H1 (cell line): Measurements from ENCODE around the gene OOSP4A. TPM values are rescaled to one million over a fixed set of nuclear protein-coding genes. Genes with fewer than 3 reads are reported as not detected.

ENCODE experiments used
- CTCF ChIA-PET: fragments of 300-600 bp; sonication (Branson Sonifier 250); formaldehyde crosslinking; loops from one replicate; lab custom pipeline; 2021; ENCODE audit not compliant: partially characterized antibody; lab: Charles Lee
- POLR2A ChIA-PET: fragments of 300-600 bp; sonication (Branson Sonifier 250); formaldehyde crosslinking; loops from one replicate; lab custom pipeline; 2021; ENCODE audit warnings: inconsistent platforms; ENCODE audit not compliant: partially characterized antibody; lab: Charles Lee
- DNase-seq, 2 experiments: peaks; one replicate each; pipeline versions ENCODE4 v3.0.0 to v3.0.0-alpha.2; 2010 to 2022; ENCODE audit warnings: low spot score in 2 of 2, low read depth in 1 of 2, mixed read lengths in 1 of 2
- FAIRE-seq: peaks from 2 replicates; lab custom pipeline; 2011; peaks lifted over from hg19 to GRCh38; lab: Jason Lieb, UNC
- H2AFZ ChIP-seq: 2 replicates; pipeline ENCODE4 v1.8.1; 2012; ENCODE audit warnings: low read length, inconsistent platforms
- H2AK5ac ChIP-seq: 2 replicates; pipeline ENCODE4 v1.6.1; 2013; ENCODE audit warnings: low read depth, low read length
- H2BK120ac ChIP-seq: replicated peaks from 2 replicates; pipeline ENCODE3; 2013; ENCODE audit warnings: low read depth, low read length, inconsistent platforms
- H2BK12ac ChIP-seq: 2 replicates; pipeline ENCODE4 v1.6.1; 2013; ENCODE audit warnings: low read depth, low read length
- H2BK15ac ChIP-seq: 2 replicates; pipeline ENCODE4 v1.6.1; 2013; ENCODE audit warnings: low read length
- H2BK20ac ChIP-seq: 2 replicates; pipeline ENCODE4 v1.6.1; 2013; ENCODE audit warnings: low read length
- H2BK5ac ChIP-seq: 2 replicates; pipeline ENCODE4 v1.6.1; 2013; ENCODE audit warnings: low read depth, low read length
- H3K14ac ChIP-seq: 2 replicates; pipeline ENCODE4 v1.6.1; 2013; ENCODE audit warnings: inconsistent platforms; ENCODE audit not compliant: insufficient read length
- H3K18ac ChIP-seq: 2 replicates; pipeline ENCODE4 v1.6.1; 2013; ENCODE audit warnings: low read length; ENCODE audit errors: extremely low read depth
- H3K23ac ChIP-seq: 2 replicates; pipeline ENCODE4 v1.6.1; 2013; ENCODE audit warnings: inconsistent platforms; ENCODE audit not compliant: insufficient read length
- H3K23me2 ChIP-seq: 2 replicates; pipeline ENCODE4 v1.6.1; 2013; ENCODE audit warnings: low read depth, low read length
- H3K27ac ChIP-seq: 2 replicates; pipeline ENCODE4 v1.6.1; 2011; ENCODE audit warnings: low read depth, low read length, inconsistent platforms
- H3K27me3 ChIP-seq, 4 experiments: replicated peaks in 1 of 4; 1 replicate in 1 of 4; 2 replicates in 3 of 4; pipeline versions ENCODE4 v1.6.1 to v1.8.1; 2011 to 2013; ENCODE audit warnings: low read length in 3 of 4, mild to moderate bottlenecking in 3 of 4, inconsistent platforms in 2 of 4, mixed read lengths in 2 of 4, moderate library complexity in 1 of 4; ENCODE audit not compliant: control insufficient read depth in 3 of 4, insufficient read depth in 3 of 4; ENCODE audit errors: extremely low read depth in 1 of 4
- H3K36me3 ChIP-seq, 4 experiments: 2 replicates each; pipeline versions ENCODE4 v1.6.1 to v1.8.1; 2011 to 2013; ENCODE audit warnings: mild to moderate bottlenecking in 4 of 4, low read length in 3 of 4, moderate library complexity in 2 of 4, control low read depth in 1 of 4, inconsistent platforms in 1 of 4; ENCODE audit not compliant: insufficient read depth in 4 of 4, control insufficient read depth in 2 of 4
- H3K4ac ChIP-seq: replicated peaks from 2 replicates; pipeline ENCODE3; 2013; ENCODE audit warnings: low read length, low read depth, mixed read lengths, inconsistent platforms; ENCODE audit not compliant: insufficient read length
- H3K4me1 ChIP-seq, 4 experiments: replicated peaks in 1 of 4; 1 replicate in 1 of 4; 2 replicates in 3 of 4; pipeline versions ENCODE4 v1.6.1 to v1.8.1; 2011 to 2013; ENCODE audit warnings: low read length in 3 of 4, inconsistent platforms in 2 of 4, mixed read lengths in 1 of 4; ENCODE audit not compliant: insufficient read depth in 4 of 4, control insufficient read depth in 3 of 4
- H3K4me2 ChIP-seq, 2 experiments: 2 replicates each; pipeline versions ENCODE4 v1.6.1 to v1.8.1; 2011 to 2013; ENCODE audit warnings: low read depth in 2 of 2, low read length in 2 of 2, control low read depth in 1 of 2, inconsistent platforms in 1 of 2, mild to moderate bottlenecking in 1 of 2; ENCODE audit not compliant: insufficient read depth in 1 of 2
- H3K4me3 ChIP-seq, 4 experiments: fragments of 200-600, 300-600 bp in 1 of 4; sonication (generic), shearing (Covaris generic), sonication (Bioruptor Twin) in 1 of 4; 2 replicates each; pipeline versions ENCODE4 v1.5.1 to v1.8.1; 2011 to 2016; ENCODE audit warnings: low read length in 4 of 4, low read depth in 3 of 4, control low read depth in 2 of 4, inconsistent platforms in 2 of 4, mild to moderate bottlenecking in 2 of 4, mixed read lengths in 1 of 4, moderate library complexity in 1 of 4; ENCODE audit not compliant: insufficient read depth in 2 of 4; ENCODE audit errors: extremely low read depth in 1 of 4
- H3K56ac ChIP-seq: replicated peaks from 2 replicates; pipeline ENCODE3; 2013; ENCODE audit warnings: low read depth, mild to moderate bottlenecking, mixed read lengths, low read length, inconsistent platforms; ENCODE audit not compliant: insufficient read length
- H3K79me1 ChIP-seq: 2 replicates; pipeline ENCODE4 v1.6.1; 2013; ENCODE audit warnings: low read depth, low read length, control low read depth
- H3K79me2 ChIP-seq, 2 experiments: 2 replicates each; pipeline versions ENCODE4 v1.6.1 to v1.8.1; 2012 to 2013; ENCODE audit warnings: low read length in 2 of 2, mild to moderate bottlenecking in 2 of 2, inconsistent platforms in 1 of 2; ENCODE audit not compliant: insufficient read depth in 2 of 2, control insufficient read depth in 1 of 2
- H3K9ac ChIP-seq, 4 experiments: replicated peaks in 1 of 4; 1 replicate in 1 of 4; 2 replicates in 3 of 4; pipeline versions ENCODE4 v1.6.1 to v1.8.1; 2011 to 2013; ENCODE audit warnings: low read depth in 3 of 4, low read length in 3 of 4, control low read depth in 2 of 4, mild to moderate bottlenecking in 2 of 4, moderate library complexity in 2 of 4, inconsistent platforms in 1 of 4; ENCODE audit errors: extremely low read depth in 1 of 4
- H3K9me3 ChIP-seq, 2 experiments: 2 replicates each; pipeline versions ENCODE4 v1.6.1 to v1.8.1; 2012 to 2013; ENCODE audit warnings: mild to moderate bottlenecking in 2 of 2, moderate library complexity in 2 of 2, control low read depth in 1 of 2, inconsistent platforms in 1 of 2, low read depth in 1 of 2, low read length in 1 of 2, mixed read lengths in 1 of 2; ENCODE audit not compliant: insufficient read depth in 2 of 2
- H4K20me1 ChIP-seq, 2 experiments: replicated peaks in 1 of 2; 2 replicates each; pipeline versions ENCODE3 to v1.8.1; 2011 to 2013; ENCODE audit warnings: inconsistent platforms in 2 of 2, low read length in 2 of 2, mild to moderate bottlenecking in 1 of 2; ENCODE audit not compliant: insufficient read depth in 2 of 2, control insufficient read depth in 1 of 2
- H4K5ac ChIP-seq: 2 replicates; pipeline ENCODE4 v1.6.1; 2013; ENCODE audit warnings: low read length, low read depth, mixed read lengths, inconsistent platforms; ENCODE audit not compliant: insufficient read length
- H4K8ac ChIP-seq: 2 replicates; pipeline ENCODE4 v1.8.0; 2013; ENCODE audit warnings: mild to moderate bottlenecking, moderate library complexity, low read length, inconsistent platforms; ENCODE audit not compliant: insufficient read depth; ENCODE audit errors: extremely low read depth
- H4K91ac ChIP-seq: replicated peaks from 2 replicates; pipeline ENCODE3; 2013; ENCODE audit warnings: low read length, mixed read lengths, inconsistent platforms; ENCODE audit not compliant: insufficient read length
- ASH2L ChIP-seq: fragments of 200-600, 300-600 bp; sonication (generic); IDR thresholded peaks from one replicate; pipeline ENCODE4 v1.7.1; 2017; ENCODE audit warnings: low read length
- BACH1 ChIP-seq: IDR thresholded peaks from 2 replicates; pipeline ENCODE4 v1.6.1; 2012; ENCODE audit warnings: low read length, improper control_type of control experiment
- CREB1 ChIP-seq: IDR thresholded peaks from 2 replicates; pipeline ENCODE4 v1.6.1; 2012; ENCODE audit warnings: inconsistent platforms
- FOSL1 ChIP-seq: IDR thresholded peaks from 2 replicates; pipeline ENCODE4 v1.6.1; 2011; ENCODE audit warnings: mild to moderate bottlenecking, low read depth, low read length, moderate library complexity; ENCODE audit not compliant: insufficient read depth
- JUN ChIP-seq: IDR thresholded peaks from 2 replicates; pipeline ENCODE4 v1.6.1; 2011; ENCODE audit warnings: low read depth, mild to moderate bottlenecking, improper control_type of control experiment, low read length
- PHF8 ChIP-seq: fragments of 200-600 bp; sonication (generic); conservative IDR thresholded peaks from 2 replicates; pipeline ENCODE4 v1.7.1; 2012; ENCODE audit warnings: low read depth, mild to moderate bottlenecking, inconsistent platforms, low read length, moderate library complexity
- RNF2 ChIP-seq: fragments of 200-900, 300-1000 bp; sonication (generic); IDR thresholded peaks from 2 replicates; pipeline ENCODE4 v1.7.1; 2016; ENCODE audit warnings: borderline replicate concordance, low read depth, mild to moderate bottlenecking, antibody characterized with exemption, low read length; ENCODE audit not compliant: poor library complexity, severe bottlenecking; ENCODE audit errors: missing control alignments
- SIRT6 ChIP-seq: IDR thresholded peaks from one replicate; pipeline ENCODE4 v1.7.1; 2012; ENCODE audit warnings: low read length, inconsistent platforms
- SIX5 ChIP-seq: IDR thresholded peaks from 2 replicates; pipeline ENCODE4 v1.6.1; 2011; ENCODE audit warnings: mild to moderate bottlenecking, low read depth, low read length
- SUZ12 ChIP-seq: fragments of 200-600 bp; sonication (generic); IDR thresholded peaks from 2 replicates; pipeline ENCODE4 v1.6.1; 2012; ENCODE audit warnings: mild to moderate bottlenecking, inconsistent platforms, low read length, moderate library complexity, mixed read lengths
- WGBS, 2 experiments: shearing (Covaris generic) in 1 of 2; methylation state at CpG; one replicate each; pipeline versions ENCODE4 v1.1.6 to v1.1.7; 2013 to 2015; ENCODE audit warnings: low lambda C conversion rate in 2 of 2, mixed read lengths in 2 of 2, inconsistent platforms in 1 of 2, low coverage in 1 of 2, missing lambda C conversion rate in 1 of 2; ENCODE audit not compliant: insufficient replicate concordance in 2 of 2, insufficient coverage in 1 of 2, insufficient read length in 1 of 2; ENCODE audit errors: extremely low coverage in 1 of 2, missing lambda C conversion rate in 1 of 2; 5-methylcytosine and 5-hydroxymethylcytosine counted together
- polyA plus RNA-seq, 7 experiments: library from polyadenylated mRNA; depleted of rRNA in 3 of 7; stranded (reverse) in 5 of 7; unstranded in 2 of 7; fragments of >200 nt in 5 of 7; fragments of 200-250 nt in 2 of 7; gene quantifications; 1 replicate in 5 of 7; 2 replicates in 1 of 7; 4 replicates in 1 of 7; pipeline versions ENCODE4 v1.2.1 to v1.2.3, GENCODE V29; 2011 to 2013; ENCODE audit warnings: missing spikeins in 2 of 7, mixed read lengths in 2 of 7
- total RNA-seq: library from RNA; stranded (reverse); fragmentation: NEBNext Ultra II Directional; extraction: Animal tissue kit (Norgen Biotek cat#: 25700); gene quantifications from 2 replicates; pipeline ENCODE4 v1.2.1, GENCODE V29; 2021
- TF ChIP-seq, protein P1 (sequence below): IDR thresholded peaks from 2 replicates; pipeline ENCODE4 v1.6.1; 2011; ENCODE audit warnings: low read depth, mild to moderate bottlenecking, low read length; ENCODE audit not compliant: insufficient read depth

OOSP4A gene
- total and polyA plus RNA-seq, 2 of the 8 experiments (the other 6 are each of a cell fraction or from before 2014, with no cell fraction given): not detected

GRCh38 chr11:59953463-59954218 is 10.2 kb upstream of the OOSP4A start:
- no peaks in the 10 kb centered on the region for H3K36me3 ChIP-seq
- H2BK5ac ChIP-seq: no peak overlapping the region
- no peaks in the 10 kb centered on the region for H4K20me1 ChIP-seq
- H2AFZ ChIP-seq: no peak overlapping the region
- no peak overlapping the region for H2BK12ac ChIP-seq
- H3K14ac ChIP-seq: no peak overlapping the region
- H4K8ac ChIP-seq: no peak overlapping the region
- no peak overlapping the region for H3K18ac ChIP-seq
- no peaks in the 10 kb centered on the region for H3K9me3 ChIP-seq
- TF ChIP-seq SIRT6: no peak
- TF ChIP-seq RNF2: no peak
- no peak for TF ChIP-seq CREB1
- no peak for TF ChIP-seq FOSL1
- no peak for TF ChIP-seq BACH1
- no peak for TF ChIP-seq ASH2L
- no peak for TF ChIP-seq PHF8
- TF ChIP-seq SUZ12: no peak
- no peak for TF ChIP-seq JUN
- TF ChIP-seq SIX5: no peak
- TF ChIP-seq, protein P1, sequence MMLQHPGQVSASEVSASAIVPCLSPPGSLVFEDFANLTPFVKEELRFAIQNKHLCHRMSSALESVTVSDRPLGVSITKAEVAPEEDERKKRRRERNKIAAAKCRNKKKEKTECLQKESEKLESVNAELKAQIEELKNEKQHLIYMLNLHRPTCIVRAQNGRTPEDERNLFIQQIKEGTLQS: no peak
- H3K9ac ChIP-seq: no peak overlapping the region
- H4K91ac ChIP-seq: no peak overlapping the region
- H2BK15ac ChIP-seq: no peak overlapping the region
- FAIRE-seq (no peak), DNase-seq (no peak)
- no peak overlapping the region for H3K27ac ChIP-seq
- no peaks in the 10 kb centered on the region for H3K79me2 ChIP-seq
- H3K4me2 ChIP-seq: no peak overlapping the region
- H3K27me3 ChIP-seq: no peaks in the 10 kb centered on the region
- H2BK20ac ChIP-seq: no peak overlapping the region
- H3K23me2 ChIP-seq: no peaks in the 10 kb centered on the region
- no peak overlapping the region for H3K4ac ChIP-seq
- H3K4me1 ChIP-seq: no peaks in the 10 kb centered on the region
- 86% methylated on average over 4 of the region's 4 CpGs; no CpG with 5 or more reads in 1 of the 2 experiments for WGBS, 2 experiments
- no peak overlapping the region for H4K5ac ChIP-seq
- CTCF ChIA-PET: interaction anchor here (0.7 to 2.2 kb wide), 2 partner anchors 10 to 35 kb away, joined by 3 to 5 read pairs; partner anchors contain the start of gene OOSP4A
- H3K56ac ChIP-seq: no peak overlapping the region
- no peak overlapping the region for H3K23ac ChIP-seq
- no peaks in the 10 kb centered on the region for H3K79me1 ChIP-seq
- no peak overlapping the region for H2AK5ac ChIP-seq
- H3K4me3 ChIP-seq: no peak overlapping the region
- POLR2A ChIA-PET: no interaction called here
- no peak overlapping the region for H2BK120ac ChIP-seq
